Panc1 (cell line): Measurements from ENCODE around the gene FEN1.

Experiments
- POLR2AphosphoS5 ChIP-seq: IDR thresholded peaks from 2 replicates; pipeline ENCODE4 v1.6.1; 2012; ENCODE audit warnings: mild to moderate bottlenecking, low read depth, low read length, moderate library complexity
- SIN3A ChIP-seq: IDR thresholded peaks from 2 replicates; pipeline ENCODE4 v1.6.1; 2012; ENCODE audit warnings: low read depth, mild to moderate bottlenecking, low read length, moderate library complexity, borderline replicate concordance; ENCODE audit not compliant: insufficient read depth
- TCF7L2 ChIP-seq: IDR thresholded peaks from 2 replicates; pipeline ENCODE4 v1.6.1; 2011; ENCODE audit warnings: mild to moderate bottlenecking, low read depth, low read length, inconsistent platforms
- TF ChIP-seq, protein P1 (sequence below): fragments of 450-650 bp; IDR thresholded peaks from 2 replicates; pipeline ENCODE4 v1.5.1; 2017; ENCODE audit warnings: mild to moderate bottlenecking
- TF ChIP-seq, protein P2 (sequence below), 2 experiments: IDR thresholded peaks; 2 replicates each; pipeline ENCODE4 v1.6.1; 2011 to 2012; ENCODE audit warnings: low read depth in 2 of 2, control low read depth in 1 of 2, low read length in 1 of 2, mild to moderate bottlenecking in 1 of 2, moderate library complexity in 1 of 2; ENCODE audit not compliant: insufficient read depth in 1 of 2

DNA sequence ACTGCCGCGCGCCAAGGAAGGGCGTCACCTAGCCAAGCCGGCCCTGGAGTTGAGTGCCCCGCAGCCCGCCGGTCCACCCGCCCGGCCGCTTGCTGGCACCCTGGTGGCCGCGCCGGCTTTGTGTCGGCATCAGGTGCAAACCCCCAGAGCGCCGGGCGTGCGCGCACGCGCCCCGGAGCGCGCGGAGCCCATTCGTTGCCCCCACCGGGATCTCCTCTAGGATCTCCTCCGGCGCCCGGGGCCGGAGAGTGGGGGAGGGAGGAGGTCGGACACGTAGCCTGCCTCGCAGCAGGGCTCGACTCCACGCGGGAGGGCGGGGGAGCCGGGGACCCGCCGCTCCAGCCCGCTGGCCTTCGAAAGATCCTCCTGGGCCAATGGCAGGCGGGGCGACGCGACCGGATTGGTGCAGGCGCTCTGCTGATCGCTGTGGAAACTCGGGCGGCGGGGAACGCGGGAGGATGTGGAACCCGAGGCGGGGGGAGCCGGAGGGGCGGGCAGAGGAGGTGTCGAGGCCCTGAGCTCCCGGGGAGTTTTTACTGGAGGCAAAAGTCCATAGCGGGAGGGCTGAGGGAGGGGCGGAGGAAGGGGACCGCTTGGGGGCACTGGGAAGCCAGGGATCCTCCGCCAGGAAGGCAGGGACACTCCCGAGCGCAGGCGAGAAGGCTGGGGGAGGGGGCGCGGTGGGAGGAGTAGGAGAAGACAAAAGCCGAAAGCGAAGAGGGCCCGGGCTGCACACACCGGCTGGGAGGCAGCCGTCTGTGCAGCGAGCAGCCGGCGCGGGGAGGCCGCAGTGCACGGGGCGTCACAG lies 35.1 kb downstream of the FEN1 start, which contains the start of gene FADS2:
- TF ChIP-seq, protein P1, sequence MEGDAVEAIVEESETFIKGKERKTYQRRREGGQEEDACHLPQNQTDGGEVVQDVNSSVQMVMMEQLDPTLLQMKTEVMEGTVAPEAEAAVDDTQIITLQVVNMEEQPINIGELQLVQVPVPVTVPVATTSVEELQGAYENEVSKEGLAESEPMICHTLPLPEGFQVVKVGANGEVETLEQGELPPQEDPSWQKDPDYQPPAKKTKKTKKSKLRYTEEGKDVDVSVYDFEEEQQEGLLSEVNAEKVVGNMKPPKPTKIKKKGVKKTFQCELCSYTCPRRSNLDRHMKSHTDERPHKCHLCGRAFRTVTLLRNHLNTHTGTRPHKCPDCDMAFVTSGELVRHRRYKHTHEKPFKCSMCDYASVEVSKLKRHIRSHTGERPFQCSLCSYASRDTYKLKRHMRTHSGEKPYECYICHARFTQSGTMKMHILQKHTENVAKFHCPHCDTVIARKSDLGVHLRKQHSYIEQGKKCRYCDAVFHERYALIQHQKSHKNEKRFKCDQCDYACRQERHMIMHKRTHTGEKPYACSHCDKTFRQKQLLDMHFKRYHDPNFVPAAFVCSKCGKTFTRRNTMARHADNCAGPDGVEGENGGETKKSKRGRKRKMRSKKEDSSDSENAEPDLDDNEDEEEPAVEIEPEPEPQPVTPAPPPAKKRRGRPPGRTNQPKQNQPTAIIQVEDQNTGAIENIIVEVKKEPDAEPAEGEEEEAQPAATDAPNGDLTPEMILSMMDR: no peak
- TF ChIP-seq POLR2AphosphoS5 (peak; percentile 69; the same call in 1 of the 2 replicates), TCF7L2 (peak; percentile 62; the same call in 1 of the 2 replicates), SIN3A (peak; percentile 79; the same call in 1 of the 2 replicates)
- TF ChIP-seq, protein P2, sequence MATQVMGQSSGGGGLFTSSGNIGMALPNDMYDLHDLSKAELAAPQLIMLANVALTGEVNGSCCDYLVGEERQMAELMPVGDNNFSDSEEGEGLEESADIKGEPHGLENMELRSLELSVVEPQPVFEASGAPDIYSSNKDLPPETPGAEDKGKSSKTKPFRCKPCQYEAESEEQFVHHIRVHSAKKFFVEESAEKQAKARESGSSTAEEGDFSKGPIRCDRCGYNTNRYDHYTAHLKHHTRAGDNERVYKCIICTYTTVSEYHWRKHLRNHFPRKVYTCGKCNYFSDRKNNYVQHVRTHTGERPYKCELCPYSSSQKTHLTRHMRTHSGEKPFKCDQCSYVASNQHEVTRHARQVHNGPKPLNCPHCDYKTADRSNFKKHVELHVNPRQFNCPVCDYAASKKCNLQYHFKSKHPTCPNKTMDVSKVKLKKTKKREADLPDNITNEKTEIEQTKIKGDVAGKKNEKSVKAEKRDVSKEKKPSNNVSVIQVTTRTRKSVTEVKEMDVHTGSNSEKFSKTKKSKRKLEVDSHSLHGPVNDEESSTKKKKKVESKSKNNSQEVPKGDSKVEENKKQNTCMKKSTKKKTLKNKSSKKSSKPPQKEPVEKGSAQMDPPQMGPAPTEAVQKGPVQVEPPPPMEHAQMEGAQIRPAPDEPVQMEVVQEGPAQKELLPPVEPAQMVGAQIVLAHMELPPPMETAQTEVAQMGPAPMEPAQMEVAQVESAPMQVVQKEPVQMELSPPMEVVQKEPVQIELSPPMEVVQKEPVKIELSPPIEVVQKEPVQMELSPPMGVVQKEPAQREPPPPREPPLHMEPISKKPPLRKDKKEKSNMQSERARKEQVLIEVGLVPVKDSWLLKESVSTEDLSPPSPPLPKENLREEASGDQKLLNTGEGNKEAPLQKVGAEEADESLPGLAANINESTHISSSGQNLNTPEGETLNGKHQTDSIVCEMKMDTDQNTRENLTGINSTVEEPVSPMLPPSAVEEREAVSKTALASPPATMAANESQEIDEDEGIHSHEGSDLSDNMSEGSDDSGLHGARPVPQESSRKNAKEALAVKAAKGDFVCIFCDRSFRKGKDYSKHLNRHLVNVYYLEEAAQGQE (IDR thresholded peaks at IDR 0.05; ENCODE audit: insufficient read depth in 1 of 2, low read depth in 2 of 2, low read length in 1 of 2): no peak
